ENCODE data around the gene TMEM17.

- no peak for TF ChIP-seq EZH2 (IDR thresholded peaks at IDR 0.05; ENCODE audit: borderline replicate concordance, low read depth, low read length, severe bottlenecking)
- TF ChIP-seq CTCF (IDR thresholded peaks at IDR 0.05; ENCODE audit: borderline replicate concordance, extremely low read depth, low read length, poor library complexity, severe bottlenecking): no peak
Observed at GRCh38 chr2:62466503-62466854, 39.5 kb downstream of the TMEM17 start.
